NCI-H446 (cell line): ENCODE results near the gene C1orf116.
A peak's percentile ranks its signal among the peaks of the same experiment; 100 is the strongest.

ENCODE experiments used
- DNase-seq, 2 experiments: peaks; one replicate each; lab custom pipeline; 2025; lab: John Stamatoyannopoulos, UW

C1orf116 gene

GRCh38 chr1:206987873-206988272, 44.7 kb downstream of the C1orf116 start:
- no peak for DNase-seq

DNA sequence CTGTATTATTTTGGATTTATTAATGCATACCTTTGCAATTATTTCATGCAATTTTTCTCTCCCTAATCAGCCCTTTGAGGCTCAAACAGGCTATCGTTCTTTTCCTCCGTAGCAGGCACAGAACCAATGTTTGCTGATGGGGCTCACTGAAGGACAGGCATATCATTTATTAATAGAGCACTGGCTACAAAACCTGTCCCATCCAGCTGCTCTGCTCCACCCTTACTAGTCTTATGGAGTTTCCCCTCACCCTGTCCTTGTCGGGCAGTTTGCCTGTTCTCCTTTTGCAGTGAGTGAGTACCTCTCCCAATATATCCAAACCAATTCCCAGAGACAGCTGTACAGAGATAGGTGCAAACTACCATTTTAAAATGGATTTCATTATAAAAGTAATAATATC, 45.7 kb downstream of the C1orf116 start:
- DNase-seq, result no peak

DNA sequence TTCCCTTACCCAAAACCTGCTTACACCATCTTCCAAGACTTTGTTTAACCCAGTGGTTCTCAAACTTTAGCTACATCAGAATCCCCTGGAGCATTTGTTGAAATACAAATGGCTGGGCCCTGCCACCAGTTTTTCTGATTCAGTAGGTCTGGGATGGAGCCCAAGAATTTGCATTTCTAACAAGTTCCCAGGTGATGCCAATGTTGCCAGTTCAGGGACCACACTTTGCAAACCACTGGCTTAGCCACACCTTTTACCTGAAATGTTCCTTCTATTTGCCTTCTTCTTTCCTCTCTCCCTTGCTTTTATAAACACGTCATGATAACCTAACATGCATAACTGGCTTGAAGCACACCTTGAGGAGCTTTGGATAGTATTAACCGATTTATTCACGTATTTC, 46.2 kb downstream of the C1orf116 start:
- no peak for DNase-seq

DNA sequence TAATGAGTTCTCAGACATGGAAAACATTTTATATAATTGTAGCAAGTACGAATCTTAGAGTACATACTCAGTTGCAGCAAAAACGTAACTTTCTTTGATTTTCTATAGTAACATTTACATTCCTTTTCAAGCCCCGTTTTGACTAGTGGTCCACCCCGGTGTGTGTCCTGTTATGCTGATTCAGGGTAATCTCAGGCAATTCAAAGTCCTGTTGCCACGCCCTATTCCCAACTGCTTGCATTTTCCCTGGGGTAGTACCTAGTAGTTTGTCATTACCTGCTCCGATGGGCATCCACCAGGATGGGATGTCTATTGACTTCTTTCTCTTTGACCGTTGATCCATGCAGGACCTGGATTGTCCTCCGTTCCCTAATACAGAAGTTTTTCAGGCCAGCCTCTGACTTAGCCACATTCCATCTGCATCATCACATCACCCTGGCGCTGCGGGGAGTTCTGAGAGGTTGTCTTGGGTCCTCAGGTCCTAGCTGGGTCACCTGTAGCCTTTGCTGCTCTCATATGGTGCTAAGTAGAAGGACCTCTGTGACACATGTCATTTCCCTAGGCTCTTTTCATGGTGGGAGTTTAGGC, 47.3 kb downstream of the C1orf116 start:
- no peak for DNase-seq

DNA sequence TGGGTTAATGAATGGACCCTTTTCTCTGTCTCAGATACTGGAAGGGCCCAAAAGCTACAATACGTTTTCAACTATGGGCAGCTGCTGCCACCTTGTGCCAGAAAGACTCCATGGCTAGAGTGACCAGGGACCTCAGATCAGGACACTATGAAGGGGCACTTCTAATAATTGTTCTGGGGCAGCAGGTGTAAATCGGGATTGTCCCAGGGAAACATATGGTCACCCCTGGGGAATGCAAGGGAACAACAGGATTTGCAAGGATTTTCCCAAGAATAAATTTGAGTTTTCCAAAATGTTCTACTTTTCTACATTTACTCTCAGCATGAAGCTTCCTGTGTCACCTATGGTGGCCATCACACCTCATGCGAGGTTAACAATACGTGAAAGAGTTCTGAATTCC, 50.3 kb downstream of the C1orf116 start:
- peak in 1 of 2 experiments; percentile 66 for DNase-seq

DNA sequence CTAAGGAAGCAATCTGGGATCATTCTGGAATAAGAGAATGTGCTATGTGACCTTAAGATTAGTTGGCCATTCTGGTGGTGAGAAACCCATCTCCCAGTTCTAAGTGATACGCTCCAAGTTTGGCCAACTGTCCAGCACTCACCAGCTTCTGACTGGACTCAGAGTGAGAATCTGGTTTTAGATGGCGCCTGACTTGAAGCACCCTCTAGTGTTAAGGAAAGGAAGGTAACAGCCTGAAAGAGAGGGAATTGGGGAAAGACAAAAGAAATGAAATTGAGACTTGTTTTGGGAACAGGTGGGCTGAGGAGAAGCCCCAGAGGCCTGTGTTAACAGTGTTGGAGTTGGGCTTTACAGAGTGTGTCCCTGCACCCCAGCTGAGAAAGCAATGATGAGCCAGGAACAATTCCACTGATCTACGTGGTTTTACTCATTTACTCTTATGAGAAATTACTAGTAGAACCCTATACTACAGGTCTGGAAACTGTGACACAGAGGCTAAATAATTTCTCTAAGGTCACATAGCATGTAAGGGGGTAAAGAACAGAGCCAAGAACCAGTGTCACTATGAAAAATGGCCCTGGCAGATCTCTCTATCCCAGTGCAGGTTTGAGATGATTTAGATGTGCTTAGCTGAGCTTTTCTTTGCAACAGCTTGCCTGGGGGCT, 53.0 kb downstream of the C1orf116 start:
- DNase-seq, result peak in 1 of 2 experiments; percentile 33

DNA sequence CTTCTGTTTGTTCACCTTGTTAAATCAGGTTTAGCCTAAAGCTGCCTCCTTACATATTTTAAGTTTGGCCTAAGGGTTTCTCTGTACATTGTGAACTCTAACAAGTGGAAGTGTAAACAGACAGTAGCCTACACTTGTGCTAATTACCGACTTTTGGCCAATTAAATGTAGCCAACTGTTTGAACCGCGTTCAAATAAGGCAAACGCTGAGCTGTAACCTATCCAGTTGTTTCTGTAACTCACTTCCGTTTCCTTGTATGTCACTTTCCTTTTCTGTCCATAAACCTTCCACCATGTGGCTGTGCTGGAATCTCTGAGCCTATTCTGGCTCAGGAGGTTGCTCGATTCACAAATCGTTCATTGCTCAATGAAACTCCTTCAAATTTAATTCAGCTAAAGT, 54.3 kb downstream of the C1orf116 start:
- DNase-seq, result no peak

- peak in 1 of 2 experiments; percentile 12 for DNase-seq
These were observed 57.2 kb downstream of the C1orf116 start for GRCh38 chr1:206975306-206975705.

DNA sequence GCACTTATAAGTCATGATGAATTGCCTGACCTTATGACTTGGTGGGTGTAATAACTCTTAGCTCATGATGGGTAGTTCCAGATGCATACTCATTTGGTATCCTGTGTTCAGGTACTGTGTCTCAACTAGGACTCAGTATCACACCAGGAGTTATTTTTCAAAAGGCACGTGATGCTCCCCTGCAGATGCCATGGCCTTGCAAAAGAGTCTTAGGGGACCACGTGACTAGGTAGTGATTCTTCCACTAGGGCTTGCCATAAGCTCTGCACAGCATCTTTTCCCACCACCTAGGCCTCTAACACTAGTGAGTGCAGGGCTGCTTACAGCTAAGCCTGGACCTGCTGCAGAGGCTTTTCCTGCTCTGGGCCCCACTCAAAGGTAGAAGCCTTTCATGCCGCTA, 58.4 kb downstream of the C1orf116 start:
- DNase-seq, result no peak

GRCh38 chr1:206972728-206973127, 59.8 kb downstream of the C1orf116 start:
- no peak for DNase-seq

DNA sequence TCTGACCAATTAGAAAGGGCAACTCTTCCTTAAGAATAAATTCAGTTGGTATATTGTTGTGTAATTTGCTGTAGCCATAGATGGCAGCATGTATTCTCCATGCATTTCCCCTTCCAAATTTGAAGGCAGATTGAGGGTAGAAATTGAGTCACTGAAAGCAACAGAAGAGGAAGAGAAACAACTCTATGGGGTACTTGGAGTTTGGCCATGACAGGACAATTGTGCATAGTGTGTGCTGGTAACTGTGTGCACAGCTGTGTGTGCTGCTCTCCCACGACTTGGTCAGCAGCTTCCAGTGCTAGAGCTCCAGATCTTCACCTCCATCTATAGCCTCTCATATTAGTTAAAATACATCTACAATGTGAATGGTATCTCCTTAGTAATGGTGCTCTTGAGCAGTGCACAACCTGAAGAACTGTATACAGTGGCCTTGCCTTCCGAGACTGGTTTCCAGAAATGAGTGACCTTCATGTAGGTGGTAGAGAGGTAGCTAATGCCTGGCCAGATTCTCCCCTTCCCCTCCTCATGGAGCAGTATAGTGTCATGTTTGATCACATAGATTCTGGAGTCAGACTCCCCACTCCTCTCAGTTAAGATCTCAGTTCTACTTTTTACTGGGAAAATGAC, 61.4 kb downstream of the C1orf116 start:
- DNase-seq, result no peak

GRCh38 chr1:206970446-206970845, 62.1 kb downstream of the C1orf116 start, which contains the start of gene FCAMR:
FCAMR (minus strand) TSS chr1:206970460; CDS start chr1:206970125, 335 bp downstream.
- no peak for DNase-seq

GRCh38 chr1:206969090-206969489, 63.5 kb downstream of the C1orf116 start:
- no peak for DNase-seq
